Thyroid gland (tissue), 4 donors: Measurements from ENCODE around the gene B3GALT2. TPM values are rescaled to one million over a fixed set of nuclear protein-coding genes. Genes with fewer than 3 reads are reported as not detected.

ENCODE experiments used
- DNase-seq, 2 donors: peaks; one replicate each; pipeline ENCODE4 v3.0.0-alpha.2; 2019
- H3K27ac ChIP-seq, 3 donors: fragments of 200-600 bp; sonication (generic); 1 replicate in 2 of 3; 2 replicates in 1 of 3; pipeline ENCODE4 v1.5.1; 2016 to 2019; ENCODE audit warnings: mild to moderate bottlenecking in 1 of 3, moderate library complexity in 1 of 3
- H3K27me3 ChIP-seq: fragments of 200-600 bp; sonication (generic); one replicate; pipeline ENCODE4 v1.5.1; 2019
- H3K36me3 ChIP-seq, 2 donors: fragments of 200-600 bp; sonication (generic); one replicate each; pipeline ENCODE4 v1.5.1; 2016 to 2019
- H3K4me1 ChIP-seq, 2 donors: fragments of 200-600 bp; sonication (generic); one replicate each; pipeline ENCODE4 v1.5.1; 2017 to 2019
- H3K4me3 ChIP-seq, 3 donors: fragments of 200-600 bp; sonication (generic); replicated peaks in 1 of 3; 1 replicate in 2 of 3; 2 replicates in 1 of 3; pipeline ENCODE4 v1.5.1; 2016; ENCODE audit warnings: mild to moderate bottlenecking in 1 of 3
- H3K9me3 ChIP-seq: fragments of 200-600 bp; sonication (generic); one replicate; pipeline ENCODE4 v1.5.1; 2017
- POLR2A ChIP-seq, 2 donors: fragments of 450-650 bp; IDR thresholded peaks; one replicate each; pipeline ENCODE4 v1.6.1; 2017; ENCODE audit warnings: antibody characterized with exemption in 2 of 2, mild to moderate bottlenecking in 2 of 2, moderate library complexity in 1 of 2
- WGBS, 2 donors: methylation state at CpG; one replicate each; pipeline ENCODE4 v1.1.5; 2017; 5-methylcytosine and 5-hydroxymethylcytosine counted together
- intact Hi-C: fragments of 100-400 bp; cut with DNase I; formaldehyde crosslinking; loops from one replicate; pipeline ENCODE4 v1.15.1; 2023
- total RNA-seq, 4 donors: library from RNA; depleted of rRNA; stranded (reverse); fragments of >200 nt; gene quantifications; one replicate each; pipeline ENCODE4 v1.2.3, GENCODE V29; 2016
- TF ChIP-seq, protein P1 (sequence below), 6 experiments: fragments of 200-600 bp in 3 of 6; fragments of 450-650 bp in 3 of 6; sonication (generic) in 3 of 6; IDR thresholded peaks; one replicate each; pipeline ENCODE4 v1.5.1; 2016 to 2019; ENCODE audit warnings: antibody characterized with exemption in 6 of 6, mild to moderate bottlenecking in 2 of 6, inconsistent platforms in 1 of 6, moderate library complexity in 1 of 6

B3GALT2 gene
- total RNA-seq, 4 donors from 2014 or later: 0.67 to 1.7 (median 1.6) TPM

DNA sequence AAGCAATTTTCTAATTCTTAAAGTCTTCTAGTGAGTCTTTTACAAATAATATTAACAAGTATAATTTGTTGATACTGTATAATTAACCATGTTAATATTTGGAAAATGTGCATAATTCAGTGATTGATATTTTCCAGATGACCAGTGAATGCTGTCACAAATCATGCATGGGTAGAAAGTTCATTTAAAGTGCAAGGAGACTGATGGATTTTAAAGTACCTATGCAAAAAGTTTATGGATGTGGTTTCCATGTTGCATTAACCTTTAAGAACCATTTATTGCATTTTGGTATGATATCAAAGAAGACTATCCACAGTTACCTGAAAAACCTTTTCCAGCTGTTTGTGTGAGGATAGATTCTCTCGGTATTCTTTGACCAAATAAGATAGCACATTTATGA lies 41.4 kb downstream of the B3GALT2 start:
- no peak for DNase-seq
- no peaks in the 10 kb centered on the region for H3K27me3 ChIP-seq
- 93 to 95% methylated on average over 1 of the region's 1 CpG for WGBS, 2 donors
- H3K4me3 ChIP-seq: no peak overlapping the region
- H3K4me1 ChIP-seq: peaks cover 0 to 3% of the 10 kb centered on the region in 2 donors
- intact Hi-C loops: no loop called here
- H3K27ac ChIP-seq: no peak overlapping the region
- TF ChIP-seq POLR2A (IDR thresholded peaks at IDR 0.05): no peak
- TF ChIP-seq, protein P1, sequence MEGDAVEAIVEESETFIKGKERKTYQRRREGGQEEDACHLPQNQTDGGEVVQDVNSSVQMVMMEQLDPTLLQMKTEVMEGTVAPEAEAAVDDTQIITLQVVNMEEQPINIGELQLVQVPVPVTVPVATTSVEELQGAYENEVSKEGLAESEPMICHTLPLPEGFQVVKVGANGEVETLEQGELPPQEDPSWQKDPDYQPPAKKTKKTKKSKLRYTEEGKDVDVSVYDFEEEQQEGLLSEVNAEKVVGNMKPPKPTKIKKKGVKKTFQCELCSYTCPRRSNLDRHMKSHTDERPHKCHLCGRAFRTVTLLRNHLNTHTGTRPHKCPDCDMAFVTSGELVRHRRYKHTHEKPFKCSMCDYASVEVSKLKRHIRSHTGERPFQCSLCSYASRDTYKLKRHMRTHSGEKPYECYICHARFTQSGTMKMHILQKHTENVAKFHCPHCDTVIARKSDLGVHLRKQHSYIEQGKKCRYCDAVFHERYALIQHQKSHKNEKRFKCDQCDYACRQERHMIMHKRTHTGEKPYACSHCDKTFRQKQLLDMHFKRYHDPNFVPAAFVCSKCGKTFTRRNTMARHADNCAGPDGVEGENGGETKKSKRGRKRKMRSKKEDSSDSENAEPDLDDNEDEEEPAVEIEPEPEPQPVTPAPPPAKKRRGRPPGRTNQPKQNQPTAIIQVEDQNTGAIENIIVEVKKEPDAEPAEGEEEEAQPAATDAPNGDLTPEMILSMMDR (IDR thresholded peaks at IDR 0.05): no peak
- peaks cover 8 to 13% of the 10 kb centered on the region in 2 donors for H3K36me3 ChIP-seq
- no peaks in the 10 kb centered on the region for H3K9me3 ChIP-seq

DNA sequence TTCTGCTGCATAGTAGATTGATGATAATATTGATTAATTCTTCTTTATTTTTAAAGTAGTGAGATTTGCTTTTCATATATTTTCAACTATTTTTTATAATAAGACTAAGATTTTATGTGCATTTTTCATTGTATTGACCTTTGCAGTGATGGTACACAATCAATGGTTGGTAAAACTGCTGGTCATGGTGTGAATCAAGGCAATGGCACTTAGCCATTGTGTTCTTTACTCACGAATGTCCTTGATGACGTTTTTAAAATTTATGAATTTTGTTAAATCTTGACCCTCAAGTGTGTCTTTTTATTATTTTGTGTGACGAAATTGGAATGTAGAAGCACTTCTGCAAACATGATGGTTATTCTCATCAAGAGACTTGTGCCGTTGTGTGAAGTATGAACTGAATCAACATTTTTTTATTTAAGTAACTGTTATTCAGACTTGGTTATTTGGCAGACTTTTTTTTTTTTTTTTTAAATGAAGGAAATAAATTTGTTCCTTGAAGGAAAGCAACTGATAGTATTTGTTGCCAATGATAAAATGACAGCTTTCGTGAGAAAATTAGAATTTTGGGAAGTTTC lies 42.0 kb downstream of the B3GALT2 start:
- no peak overlapping the region for H3K27ac ChIP-seq
- no peak for TF ChIP-seq POLR2A (IDR thresholded peaks at IDR 0.05)
- TF ChIP-seq, protein P1 (IDR thresholded peaks at IDR 0.05): no peak
- no peak for DNase-seq
- WGBS, 2 donors: 68 to 75% methylated on average over 5 of the region's 5 CpGs
- H3K36me3 ChIP-seq: peaks cover 6 to 15% of the 10 kb centered on the region in 2 donors
- H3K27me3 ChIP-seq: no peaks in the 10 kb centered on the region
- no peaks in the 10 kb centered on the region for H3K9me3 ChIP-seq
- intact Hi-C loops: no loop called here
- no peak overlapping the region for H3K4me3 ChIP-seq
- H3K4me1 ChIP-seq: peaks cover 0 to 3% of the 10 kb centered on the region in 2 donors

DNA sequence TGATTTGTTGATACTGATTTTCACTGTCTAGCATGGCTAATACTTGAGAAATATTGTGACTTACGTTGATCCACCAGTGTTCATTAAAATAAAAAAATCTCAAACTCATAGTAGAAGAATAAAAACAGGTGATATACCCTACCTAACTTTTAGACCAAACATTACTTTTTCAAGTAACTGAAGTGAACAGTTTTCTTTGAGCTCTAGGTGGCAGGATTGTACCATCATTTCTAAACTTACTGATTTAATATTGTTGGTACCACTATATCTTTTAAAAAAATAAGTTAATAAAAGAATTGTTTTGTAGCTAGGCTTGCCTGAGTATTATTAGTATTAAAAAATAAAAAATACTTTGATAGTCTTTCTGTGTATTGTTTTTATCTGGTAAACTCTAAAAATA lies 43.1 kb downstream of the B3GALT2 start:
- WGBS, 2 donors: 86 to 93% methylated on average over 1 of the region's 1 CpG
- no peak overlapping the region for H3K27ac ChIP-seq
- TF ChIP-seq, protein P1 (IDR thresholded peaks at IDR 0.05): peak in 4 of 6 experiments; percentile 38 to 62 (median 53)
- no peak for TF ChIP-seq POLR2A (IDR thresholded peaks at IDR 0.05)
- H3K36me3 ChIP-seq: peaks cover 6 to 16% of the 10 kb centered on the region in 2 donors
- intact Hi-C loops: no loop called here
- H3K4me1 ChIP-seq: peaks cover 0 to 3% of the 10 kb centered on the region in 2 donors
- H3K4me3 ChIP-seq: no peak overlapping the region
- no peak for DNase-seq
- H3K27me3 ChIP-seq: no peaks in the 10 kb centered on the region
- no peaks in the 10 kb centered on the region for H3K9me3 ChIP-seq

DNA sequence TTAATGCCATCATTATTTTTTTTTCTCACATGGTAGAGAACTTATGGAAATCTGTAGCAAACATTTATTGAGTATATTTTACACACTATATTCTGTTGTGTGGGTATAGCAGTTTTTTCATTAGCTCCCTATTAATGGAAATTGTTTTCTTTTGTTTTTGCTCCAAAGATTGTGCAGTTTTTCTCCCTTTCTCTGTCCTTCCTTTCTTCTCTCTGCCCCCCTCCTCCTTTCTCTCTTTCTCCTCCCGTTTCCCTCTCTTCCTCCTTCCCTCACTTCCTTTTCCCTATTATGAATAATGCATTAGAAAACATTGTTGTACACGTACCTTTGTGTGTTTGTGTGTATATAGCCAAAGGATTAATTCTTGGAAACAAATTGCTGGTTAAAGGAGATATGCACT lies 44.0 kb downstream of the B3GALT2 start:
- Histone ChIP-seq H3K4me1 (peaks cover 0 to 3% of the 10 kb centered on the region in 2 donors), H3K36me3 (peaks cover 6 to 8% of the 10 kb centered on the region in 2 donors), H3K4me3 (no peak overlapping the region), H3K27ac (no peak overlapping the region), H3K9me3 (no peaks in the 10 kb centered on the region), H3K27me3 (no peaks in the 10 kb centered on the region)
- no peak for TF ChIP-seq POLR2A (IDR thresholded peaks at IDR 0.05)
- TF ChIP-seq, protein P1 (IDR thresholded peaks at IDR 0.05): no peak
- DNase-seq: no peak
- intact Hi-C loops: no loop called here
- WGBS, 2 donors: 79 to 81% methylated on average over 2 of the region's 2 CpGs

DNA sequence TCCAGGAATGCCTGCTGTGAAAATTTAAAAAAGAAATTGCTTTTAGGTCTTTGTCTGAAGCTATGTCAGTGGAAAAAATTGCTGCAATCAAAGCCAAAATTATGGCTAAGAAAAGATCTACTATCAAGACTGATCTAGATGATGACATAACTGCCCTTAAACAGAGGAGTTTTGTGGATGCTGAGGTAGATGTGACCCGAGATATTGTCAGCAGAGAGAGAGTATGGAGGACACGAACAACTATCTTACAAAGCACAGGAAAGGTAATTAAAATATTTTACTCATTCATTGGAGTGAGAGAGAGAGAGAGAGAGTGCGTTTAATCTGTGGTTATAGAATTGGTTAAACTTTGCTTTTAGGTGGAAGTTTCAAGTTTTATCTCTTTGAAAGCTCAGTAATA lies 44.6 kb downstream of the B3GALT2 start:
- H3K9me3 ChIP-seq: no peaks in the 10 kb centered on the region
- no peaks in the 10 kb centered on the region for H3K27me3 ChIP-seq
- no peak for DNase-seq
- intact Hi-C loops: no loop called here
- TF ChIP-seq, protein P1 (IDR thresholded peaks at IDR 0.05): no peak
- no peak for TF ChIP-seq POLR2A (IDR thresholded peaks at IDR 0.05)
- H3K4me1 ChIP-seq: peaks cover 0 to 3% of the 10 kb centered on the region in 2 donors
- H3K27ac ChIP-seq: no peak overlapping the region
- H3K36me3 ChIP-seq: peaks cover 4 to 8% of the 10 kb centered on the region in 2 donors
- no peak overlapping the region for H3K4me3 ChIP-seq
- 89 to 92% methylated on average over 3 of the region's 3 CpGs for WGBS, 2 donors
